Ishikawa (cell line): Measurements from ENCODE around the gene CCL5.

Experiments
- CEBPB ChIP-seq: IDR thresholded peaks from 2 replicates; pipeline ENCODE4 v1.6.1; 2012
- CREB1 ChIP-seq: IDR thresholded peaks from 2 replicates; pipeline ENCODE4 v1.6.1; 2012; ENCODE audit warnings: low read depth
- EGR1 ChIP-seq: IDR thresholded peaks from 2 replicates; pipeline ENCODE4 v1.6.1; 2012
- EP300 ChIP-seq: IDR thresholded peaks from 2 replicates; pipeline ENCODE4 v1.6.1; 2012; ENCODE audit warnings: borderline replicate concordance
- FOXM1 ChIP-seq: IDR thresholded peaks from 2 replicates; pipeline ENCODE4 v1.6.1; 2012; ENCODE audit warnings: low read depth, borderline replicate concordance
- MAX ChIP-seq: IDR thresholded peaks from 2 replicates; pipeline ENCODE4 v1.6.1; 2012
- NFIC ChIP-seq: IDR thresholded peaks from 2 replicates; pipeline ENCODE4 v1.6.1; 2012
- RAD21 ChIP-seq: IDR thresholded peaks from 2 replicates; pipeline ENCODE4 v1.6.1; 2012; ENCODE audit warnings: low read depth
- REST ChIP-seq: IDR thresholded peaks from 2 replicates; pipeline ENCODE4 v1.6.1; 2012; ENCODE audit warnings: low read depth, mild to moderate bottlenecking
- TAF1 ChIP-seq: IDR thresholded peaks from 2 replicates; pipeline ENCODE4 v1.6.1; 2012; ENCODE audit warnings: low read depth, mild to moderate bottlenecking
- TCF12 ChIP-seq: IDR thresholded peaks from 2 replicates; pipeline ENCODE4 v1.6.1; 2012; ENCODE audit warnings: low read depth
- TEAD4 ChIP-seq: IDR thresholded peaks from 2 replicates; pipeline ENCODE4 v1.6.1; 2012
- YY1 ChIP-seq: IDR thresholded peaks from 2 replicates; pipeline ENCODE4 v1.6.1; 2012; ENCODE audit warnings: low read depth
- ZBTB7A ChIP-seq: IDR thresholded peaks from 2 replicates; pipeline ENCODE4 v1.6.1; 2012; ENCODE audit warnings: low read depth
- TF ChIP-seq, protein P1 (sequence below): IDR thresholded peaks from 2 replicates; pipeline ENCODE4 v1.6.1; 2012

CCL5 gene

GRCh38 chr17:35903451-35903850, 23.3 kb upstream of the CCL5 start:
- TF ChIP-seq TAF1 (no peak), CEBPB (no peak), CREB1 (no peak), RAD21 (no peak), NFIC (no peak)
- TF ChIP-seq, protein P1, sequence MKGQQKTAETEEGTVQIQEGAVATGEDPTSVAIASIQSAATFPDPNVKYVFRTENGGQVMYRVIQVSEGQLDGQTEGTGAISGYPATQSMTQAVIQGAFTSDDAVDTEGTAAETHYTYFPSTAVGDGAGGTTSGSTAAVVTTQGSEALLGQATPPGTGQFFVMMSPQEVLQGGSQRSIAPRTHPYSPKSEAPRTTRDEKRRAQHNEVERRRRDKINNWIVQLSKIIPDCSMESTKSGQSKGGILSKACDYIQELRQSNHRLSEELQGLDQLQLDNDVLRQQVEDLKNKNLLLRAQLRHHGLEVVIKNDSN: no peak

DNA sequence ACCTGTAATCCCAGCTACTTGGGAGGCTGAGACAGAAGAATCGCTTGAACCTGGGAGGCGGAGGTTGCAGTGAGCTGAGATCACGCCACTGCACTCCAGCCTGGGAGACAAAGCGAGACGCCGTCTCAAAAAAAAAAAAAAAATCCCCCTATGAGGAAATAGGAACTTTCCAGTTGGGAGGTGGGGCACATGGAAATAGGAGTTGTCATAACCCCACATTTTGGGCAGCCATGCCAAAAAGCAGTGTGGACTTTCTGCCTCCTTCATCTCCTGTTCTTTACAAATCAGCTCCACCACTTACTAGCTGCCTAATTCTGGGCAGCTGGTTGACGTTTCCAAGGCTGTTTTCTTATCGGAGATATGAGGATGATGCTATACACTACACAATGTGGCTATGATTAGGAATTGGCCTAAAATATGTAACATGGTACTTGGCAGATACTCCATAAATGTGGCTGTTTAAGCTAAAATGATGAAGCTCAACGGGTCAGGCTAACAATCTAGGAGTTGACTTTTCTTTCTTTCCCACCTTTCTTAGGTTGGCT, 21.5 kb upstream of the CCL5 start:
- TF ChIP-seq CEBPB: no peak
- TF ChIP-seq NFIC: no peak
- no peak for TF ChIP-seq YY1
- TF ChIP-seq MAX: no peak
- no peak for TF ChIP-seq CREB1
- no peak for TF ChIP-seq TEAD4
- no peak for TF ChIP-seq FOXM1
- no peak for TF ChIP-seq ZBTB7A
- TF ChIP-seq EGR1: no peak
- TF ChIP-seq, protein P1: no peak
- no peak for TF ChIP-seq REST

DNA sequence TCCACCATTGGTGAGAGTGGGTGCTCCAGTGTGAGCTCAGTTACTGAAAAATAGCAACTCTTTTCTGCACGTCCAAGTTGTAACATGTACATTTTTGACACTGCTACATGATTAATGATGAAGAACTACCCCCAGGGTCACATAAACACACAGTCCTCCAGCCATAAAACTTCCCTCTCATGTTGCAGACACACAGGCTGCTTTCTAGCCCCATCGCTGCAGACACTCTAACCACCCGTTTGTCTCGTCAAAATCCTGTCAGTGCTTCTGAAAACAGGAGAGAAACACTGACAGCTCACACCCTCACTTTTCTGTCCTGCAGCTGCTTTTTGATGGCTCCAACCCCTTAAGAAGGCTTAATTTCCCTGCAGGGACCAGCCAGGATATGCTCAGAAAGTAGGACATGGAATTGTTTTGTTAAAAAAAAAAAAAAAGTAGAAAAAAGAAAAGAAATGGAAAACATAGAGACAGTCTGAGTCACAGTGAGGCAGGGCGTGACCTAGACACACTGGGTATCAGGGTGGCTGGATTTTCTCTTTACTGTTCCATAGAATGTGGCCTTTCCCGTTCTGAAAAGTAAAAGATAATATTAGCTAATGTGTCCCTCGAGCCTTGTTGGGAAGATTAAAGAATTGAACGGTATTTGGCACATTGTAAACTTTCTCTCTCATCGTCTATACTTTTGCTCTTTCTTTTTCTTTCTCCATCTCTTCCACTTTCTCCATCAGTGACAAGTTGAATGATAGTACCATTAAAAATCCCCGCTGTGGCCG, 20.7 kb upstream of the CCL5 start:
- TF ChIP-seq, protein P1: no peak
- TF ChIP-seq FOXM1: no peak
- no peak for TF ChIP-seq CEBPB

DNA sequence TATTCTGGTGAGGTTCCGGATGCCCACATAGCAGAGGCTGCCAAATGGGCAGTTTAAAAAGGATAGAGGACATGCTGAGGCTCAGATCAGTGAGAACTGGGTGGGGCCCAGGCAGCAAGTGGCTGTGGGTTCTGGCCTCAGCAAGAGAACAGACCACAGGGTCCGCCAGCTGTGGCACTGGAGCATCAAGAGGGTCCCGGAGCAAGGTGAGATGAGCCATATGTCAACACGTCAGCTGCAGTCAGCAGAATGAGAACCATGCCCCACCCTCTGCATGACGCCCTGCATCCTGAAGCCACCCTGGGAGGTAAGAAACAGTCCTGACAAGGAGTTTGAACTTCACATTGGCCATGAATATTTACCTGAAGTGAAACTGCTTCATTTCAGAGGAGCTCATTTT, 20.1 kb upstream of the CCL5 start:
- TF ChIP-seq YY1: no peak

- TF ChIP-seq FOXM1: no peak
- TF ChIP-seq NFIC: 0 out of 2 replicates have a peak, but pooled peaks have one; percentile 19
These were observed 18.3 kb upstream of the CCL5 start for GRCh38 chr17:35898283-35899070.

DNA sequence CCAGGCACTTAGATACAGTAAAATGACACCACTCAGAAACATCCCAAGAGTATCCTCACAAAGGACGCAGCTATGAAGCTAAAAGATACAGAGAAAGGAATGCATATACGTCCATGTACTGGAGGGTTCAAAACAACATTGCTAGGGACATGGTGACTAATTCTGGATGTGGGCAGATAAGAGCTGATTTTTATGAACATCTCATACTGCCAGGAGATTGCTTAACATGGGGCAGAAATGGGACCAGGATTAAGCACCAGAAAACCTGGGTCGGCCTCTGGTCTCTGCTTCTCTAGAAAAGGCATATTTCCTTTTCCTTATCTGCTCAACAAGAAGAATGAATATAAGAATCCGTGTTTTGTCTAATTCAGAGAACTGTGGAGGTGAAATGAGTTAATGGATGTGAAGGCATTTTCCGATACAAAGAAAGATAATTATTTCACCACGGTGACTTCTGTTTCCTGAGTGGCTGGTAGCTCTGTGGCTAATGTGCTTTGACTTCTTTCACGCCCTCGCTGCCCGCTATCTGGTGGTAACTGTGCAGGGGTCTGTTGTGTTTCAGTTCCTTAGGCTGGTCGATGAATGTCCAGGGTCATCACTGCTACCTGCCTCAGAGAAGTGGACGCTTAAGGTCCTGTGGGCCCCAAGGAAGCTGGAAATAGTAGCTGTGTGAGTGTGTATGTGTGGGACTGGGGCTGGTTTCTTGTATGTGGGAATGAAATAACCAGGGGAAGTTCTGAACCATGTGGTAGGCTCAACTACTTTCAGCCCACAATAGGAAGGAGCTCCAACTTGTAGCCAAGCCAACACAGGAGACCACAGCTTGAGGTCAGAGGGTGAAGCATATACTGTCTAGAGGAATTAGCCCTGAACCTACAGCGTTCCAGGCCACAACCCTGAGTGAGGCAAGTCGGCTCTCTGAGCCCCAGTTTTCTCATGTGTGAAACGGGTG, 15.8 kb upstream of the CCL5 start:
- TF ChIP-seq TCF12 (no peak), CREB1 (no peak), NFIC (no peak), RAD21 (no peak), FOXM1 (no peak), TAF1 (no peak), YY1 (no peak), REST (no peak), TEAD4 (no peak), CEBPB (no peak), EP300 (no peak), ZBTB7A (no peak), MAX (no peak), EGR1 (no peak)
- TF ChIP-seq, protein P1: no peak
